ENCODE results near the gene GFER.
A peak's percentile ranks its signal among the peaks of the same experiment; 100 is the strongest.

GFER gene

GRCh38 chr16:1990351-1991134, 6.5 kb downstream of the GFER start:
- no peak for DNase-seq (ENCODE audit: low read depth in 2 of 2)

- no peak for DNase-seq (ENCODE audit: low read depth in 2 of 2)
These were observed 7.2 kb downstream of the GFER start for GRCh38 chr16:1991135-1991551.

GRCh38 chr16:1991588-1991947, 7.6 kb downstream of the GFER start:
- DNase-seq (ENCODE audit: low read depth in 2 of 2) = no peak

GRCh38 chr16:1991948-1992703, 8.1 kb downstream of the GFER start:
- DNase-seq (ENCODE audit: low read depth in 2 of 2) = peak; percentile 99

- no peak for DNase-seq (ENCODE audit: low read depth in 2 of 2)
These were observed 8.8 kb downstream of the GFER start for GRCh38 chr16:1992704-1993317.

GRCh38 chr16:1993731-1994131, 9.7 kb downstream of the GFER start:
- DNase-seq (ENCODE audit: low read depth in 2 of 2) = no peak

GRCh38 chr16:1997494-1998359, 13.7 kb downstream of the GFER start:
- DNase-seq (ENCODE audit: low read depth in 2 of 2) = no peak

GRCh38 chr16:1998360-1998835, 14.4 kb downstream of the GFER start:
- no peak for DNase-seq (ENCODE audit: low read depth in 2 of 2)

- no peak for DNase-seq (ENCODE audit: low read depth in 2 of 2)
These were observed 15.1 kb downstream of the GFER start for GRCh38 chr16:1998852-1999801.

- DNase-seq (ENCODE audit: low read depth in 2 of 2) = no peak
These were observed 16.0 kb downstream of the GFER start for GRCh38 chr16:1999866-2000514.

- no peak for DNase-seq (ENCODE audit: low read depth in 2 of 2)
These were observed 17.0 kb downstream of the GFER start for GRCh38 chr16:2001035-2001434.

GRCh38 chr16:2001456-2002355, 17.7 kb downstream of the GFER start:
- DNase-seq (ENCODE audit: low read depth in 2 of 2) = no peak

- no peak for DNase-seq (ENCODE audit: low read depth in 2 of 2)
These were observed 18.6 kb downstream of the GFER start for GRCh38 chr16:2002406-2003230.

- no peak for DNase-seq (ENCODE audit: low read depth in 2 of 2)
These were observed 19.3 kb downstream of the GFER start for GRCh38 chr16:2003231-2003826.

GRCh38 chr16:2003827-2004641, 20.0 kb downstream of the GFER start:
- DNase-seq (ENCODE audit: low read depth in 2 of 2) = peak; percentile 69 to 76

- DNase-seq (ENCODE audit: low read depth in 2 of 2) = no peak
These were observed 21.0 kb downstream of the GFER start for GRCh38 chr16:2004795-2005517.
